ENCODE measurements around the gene SENP7.
"Not testable (repeated sequence)": the region's sequence is repeated elsewhere in the genome, so short reads cannot be mapped to it uniquely, and the experiment has no call there.

Gene SENP7

GRCh38 chr3:101319531-101319930 is 193.5 kb downstream of the SENP7 start:
- H3K36me3 ChIP-seq (ENCODE audit: control insufficient read depth, low read depth, low read length): no peaks in the 10 kb centered on the region
- H3K4me3 ChIP-seq (ENCODE audit: low read length): no peak overlapping the region
- H3K27me3 ChIP-seq (ENCODE audit: control insufficient read depth, insufficient read depth, low read length): no peaks in the 10 kb centered on the region
- no peaks in the 10 kb centered on the region for H3K9me3 ChIP-seq (ENCODE audit: control insufficient read depth, low read depth, low read length)
- H3K27ac ChIP-seq (ENCODE audit: low read length): no peak overlapping the region
- H3K4me1 ChIP-seq (ENCODE audit: control insufficient read depth, low read depth, low read length): no peaks in the 10 kb centered on the region
- no peak overlapping the region for H3K9ac ChIP-seq (ENCODE audit: low read length)

GRCh38 chr3:101312545-101312944 is 200.5 kb downstream of the SENP7 start:
- H3K27me3 ChIP-seq (ENCODE audit: control insufficient read depth, insufficient read depth, low read length): no peaks in the 10 kb centered on the region
- peaks cover 6% of the 10 kb centered on the region for H3K9me3 ChIP-seq (ENCODE audit: control insufficient read depth, low read depth, low read length)
- no peaks in the 10 kb centered on the region for H3K4me1 ChIP-seq (ENCODE audit: control insufficient read depth, low read depth, low read length)
- no peak overlapping the region for H3K9ac ChIP-seq (ENCODE audit: low read length)
- no peaks in the 10 kb centered on the region for H3K36me3 ChIP-seq (ENCODE audit: control insufficient read depth, low read depth, low read length)
- no peak overlapping the region for H3K4me3 ChIP-seq (ENCODE audit: low read length)
- no peak overlapping the region for H3K27ac ChIP-seq (ENCODE audit: low read length)

GRCh38 chr3:101311676-101312075 is 201.3 kb downstream of the SENP7 start:
- Histone ChIP-seq H3K4me1 (ENCODE audit: control insufficient read depth, low read depth, low read length) (no peaks in the 10 kb centered on the region), H3K27me3 (ENCODE audit: control insufficient read depth, insufficient read depth, low read length) (no peaks in the 10 kb centered on the region), H3K9ac (ENCODE audit: low read length) (no peak overlapping the region), H3K9me3 (ENCODE audit: control insufficient read depth, low read depth, low read length) (peaks cover 6% of the 10 kb centered on the region), H3K4me3 (ENCODE audit: low read length) (no peak overlapping the region), H3K27ac (ENCODE audit: low read length) (no peak overlapping the region), H3K36me3 (ENCODE audit: control insufficient read depth, low read depth, low read length) (no peaks in the 10 kb centered on the region)

DNA sequence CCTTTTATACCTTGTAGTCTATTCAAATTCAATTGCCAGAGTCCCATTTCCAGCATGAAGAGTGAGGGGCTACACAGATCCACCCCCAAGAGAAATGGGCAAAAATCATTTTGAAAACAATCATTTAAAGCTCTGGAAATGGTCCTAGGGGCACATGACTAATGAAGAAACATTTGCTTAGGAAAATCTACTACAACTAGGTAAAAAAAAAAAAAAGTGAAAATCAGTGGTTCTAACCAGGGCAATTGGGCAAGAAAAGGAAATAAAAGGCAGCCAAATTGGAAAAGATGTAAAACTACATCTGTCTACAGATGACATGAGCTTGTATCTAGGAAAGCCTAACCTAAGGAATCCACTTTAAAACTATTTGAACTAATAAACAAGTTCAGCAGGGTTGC is 202.0 kb downstream of the SENP7 start:
- peaks cover 6% of the 10 kb centered on the region for H3K9me3 ChIP-seq (ENCODE audit: control insufficient read depth, low read depth, low read length)
- H3K4me1 ChIP-seq (ENCODE audit: control insufficient read depth, low read depth, low read length): no peaks in the 10 kb centered on the region
- H3K36me3 ChIP-seq (ENCODE audit: control insufficient read depth, low read depth, low read length): no peaks in the 10 kb centered on the region
- H3K27me3 ChIP-seq (ENCODE audit: control insufficient read depth, insufficient read depth, low read length): no peaks in the 10 kb centered on the region
- H3K27ac ChIP-seq (ENCODE audit: low read length): no peak overlapping the region
- H3K9ac ChIP-seq (ENCODE audit: low read length): no peak overlapping the region
- H3K4me3 ChIP-seq (ENCODE audit: low read length): no peak overlapping the region

DNA sequence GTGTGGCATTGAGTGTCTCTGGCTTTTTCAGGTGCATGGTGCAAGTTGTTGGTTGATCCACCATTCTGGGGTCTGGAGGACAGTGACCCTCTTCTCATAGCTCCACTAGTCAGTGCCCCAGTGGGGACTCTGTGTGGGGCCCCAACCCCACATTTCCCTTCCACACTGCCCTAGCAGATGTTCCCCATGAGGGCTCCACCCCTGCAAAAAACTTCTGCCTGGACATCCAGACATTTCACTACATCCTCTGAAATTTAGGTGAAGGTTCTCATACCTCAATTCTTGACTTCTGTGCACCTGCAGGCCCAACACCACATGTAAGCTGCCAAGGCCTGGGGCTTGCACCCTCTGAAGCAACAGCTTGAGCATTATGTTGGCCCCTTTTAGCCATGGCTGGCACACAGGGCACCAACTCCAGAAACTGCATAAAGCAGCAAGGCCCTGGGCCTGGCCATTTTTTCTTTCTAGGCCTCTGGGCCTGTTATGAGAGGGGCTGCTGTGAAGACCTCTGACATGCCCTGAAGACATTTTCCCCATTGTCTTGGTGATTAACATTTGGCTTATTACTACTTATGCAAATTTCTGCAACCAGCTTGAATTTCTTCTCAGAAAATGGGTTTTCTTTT is 204.8 kb downstream of the SENP7 start:
- H3K9me3 ChIP-seq (ENCODE audit: control insufficient read depth, low read depth, low read length); H3K27me3 ChIP-seq (ENCODE audit: control insufficient read depth, insufficient read depth, low read length); H3K36me3 ChIP-seq (ENCODE audit: control insufficient read depth, low read depth, low read length); H3K4me3 ChIP-seq (ENCODE audit: low read length); H3K4me1 ChIP-seq (ENCODE audit: control insufficient read depth, low read depth, low read length); H3K9ac ChIP-seq (ENCODE audit: low read length); H3K27ac ChIP-seq (ENCODE audit: low read length): not testable (repeated sequence)

- Histone ChIP-seq H3K4me1 (ENCODE audit: control insufficient read depth, low read depth, low read length) (no peaks in the 10 kb centered on the region), H3K9ac (ENCODE audit: low read length) (no peak overlapping the region), H3K9me3 (ENCODE audit: control insufficient read depth, low read depth, low read length) (no peaks in the 10 kb centered on the region), H3K27ac (ENCODE audit: low read length) (no peak overlapping the region), H3K4me3 (ENCODE audit: low read length) (no peak overlapping the region), H3K36me3 (ENCODE audit: control insufficient read depth, low read depth, low read length) (no peaks in the 10 kb centered on the region), H3K27me3 (ENCODE audit: control insufficient read depth, insufficient read depth, low read length) (no peaks in the 10 kb centered on the region)
Measured at GRCh38 chr3:101303836-101304235, 209.2 kb downstream of the SENP7 start.

GRCh38 chr3:101303089-101303731 is 209.8 kb downstream of the SENP7 start:
- H3K27me3 ChIP-seq (ENCODE audit: control insufficient read depth, insufficient read depth, low read length): no peaks in the 10 kb centered on the region
- H3K9ac ChIP-seq (ENCODE audit: low read length): no peak overlapping the region
- no peak overlapping the region for H3K4me3 ChIP-seq (ENCODE audit: low read length)
- no peak overlapping the region for H3K27ac ChIP-seq (ENCODE audit: low read length)
- H3K9me3 ChIP-seq (ENCODE audit: control insufficient read depth, low read depth, low read length): no peaks in the 10 kb centered on the region
- H3K4me1 ChIP-seq (ENCODE audit: control insufficient read depth, low read depth, low read length): no peaks in the 10 kb centered on the region
- H3K36me3 ChIP-seq (ENCODE audit: control insufficient read depth, low read depth, low read length): no peaks in the 10 kb centered on the region

DNA sequence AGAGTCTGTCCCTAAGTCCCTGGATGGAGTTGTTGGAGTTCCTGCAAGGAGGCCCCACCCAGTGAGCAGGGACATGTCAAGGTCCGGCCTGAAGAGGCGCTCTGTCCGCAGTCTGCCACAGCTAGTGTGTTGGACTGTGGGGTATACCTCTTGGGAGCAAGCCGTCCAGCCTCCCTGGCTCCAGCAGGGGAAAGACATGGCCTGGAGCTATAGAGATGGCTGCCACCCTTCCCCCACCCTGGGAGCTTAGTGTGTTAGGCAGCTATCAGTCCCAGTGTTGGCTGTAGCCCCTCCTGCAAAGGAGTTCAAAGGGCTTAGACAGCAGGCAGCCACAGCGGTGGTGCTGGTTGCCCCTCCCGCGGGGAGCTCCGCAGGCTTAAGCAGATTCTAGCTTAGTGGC is 212.9 kb downstream of the SENP7 start:
- H3K27me3 ChIP-seq (ENCODE audit: control insufficient read depth, insufficient read depth, low read length): no peaks in the 10 kb centered on the region
- H3K27ac ChIP-seq (ENCODE audit: low read length): no peak overlapping the region
- no peaks in the 10 kb centered on the region for H3K36me3 ChIP-seq (ENCODE audit: control insufficient read depth, low read depth, low read length)
- no peak overlapping the region for H3K9ac ChIP-seq (ENCODE audit: low read length)
- H3K4me1 ChIP-seq (ENCODE audit: control insufficient read depth, low read depth, low read length): no peaks in the 10 kb centered on the region
- H3K4me3 ChIP-seq (ENCODE audit: low read length): no peak overlapping the region
- no peaks in the 10 kb centered on the region for H3K9me3 ChIP-seq (ENCODE audit: control insufficient read depth, low read depth, low read length)

GRCh38 chr3:101292027-101292426 is 221.0 kb downstream of the SENP7 start:
- no peak overlapping the region for H3K9ac ChIP-seq (ENCODE audit: low read length)
- H3K27me3 ChIP-seq (ENCODE audit: control insufficient read depth, insufficient read depth, low read length): no peaks in the 10 kb centered on the region
- H3K9me3 ChIP-seq (ENCODE audit: control insufficient read depth, low read depth, low read length): no peaks in the 10 kb centered on the region
- H3K27ac ChIP-seq (ENCODE audit: low read length): no peak overlapping the region
- no peak overlapping the region for H3K4me3 ChIP-seq (ENCODE audit: low read length)
- H3K4me1 ChIP-seq (ENCODE audit: control insufficient read depth, low read depth, low read length): no peaks in the 10 kb centered on the region
- no peaks in the 10 kb centered on the region for H3K36me3 ChIP-seq (ENCODE audit: control insufficient read depth, low read depth, low read length)

GRCh38 chr3:101288294-101288693 is 224.7 kb downstream of the SENP7 start:
- Histone ChIP-seq H3K36me3 (ENCODE audit: control insufficient read depth, low read depth, low read length) (no peaks in the 10 kb centered on the region), H3K9ac (ENCODE audit: low read length) (no peak overlapping the region), H3K9me3 (ENCODE audit: control insufficient read depth, low read depth, low read length) (no peaks in the 10 kb centered on the region), H3K4me3 (ENCODE audit: low read length) (no peak overlapping the region), H3K4me1 (ENCODE audit: control insufficient read depth, low read depth, low read length) (no peaks in the 10 kb centered on the region), H3K27ac (ENCODE audit: low read length) (no peak overlapping the region), H3K27me3 (ENCODE audit: control insufficient read depth, insufficient read depth, low read length) (no peaks in the 10 kb centered on the region)

- no peak overlapping the region for H3K27ac ChIP-seq (ENCODE audit: low read length)
- no peak overlapping the region for H3K9ac ChIP-seq (ENCODE audit: low read length)
- no peaks in the 10 kb centered on the region for H3K4me1 ChIP-seq (ENCODE audit: control insufficient read depth, low read depth, low read length)
- no peaks in the 10 kb centered on the region for H3K27me3 ChIP-seq (ENCODE audit: control insufficient read depth, insufficient read depth, low read length)
- no peak overlapping the region for H3K4me3 ChIP-seq (ENCODE audit: low read length)
- H3K9me3 ChIP-seq (ENCODE audit: control insufficient read depth, low read depth, low read length): no peaks in the 10 kb centered on the region
- H3K36me3 ChIP-seq (ENCODE audit: control insufficient read depth, low read depth, low read length): no peaks in the 10 kb centered on the region
Measured at GRCh38 chr3:101284757-101285156, 228.3 kb downstream of the SENP7 start.

DNA sequence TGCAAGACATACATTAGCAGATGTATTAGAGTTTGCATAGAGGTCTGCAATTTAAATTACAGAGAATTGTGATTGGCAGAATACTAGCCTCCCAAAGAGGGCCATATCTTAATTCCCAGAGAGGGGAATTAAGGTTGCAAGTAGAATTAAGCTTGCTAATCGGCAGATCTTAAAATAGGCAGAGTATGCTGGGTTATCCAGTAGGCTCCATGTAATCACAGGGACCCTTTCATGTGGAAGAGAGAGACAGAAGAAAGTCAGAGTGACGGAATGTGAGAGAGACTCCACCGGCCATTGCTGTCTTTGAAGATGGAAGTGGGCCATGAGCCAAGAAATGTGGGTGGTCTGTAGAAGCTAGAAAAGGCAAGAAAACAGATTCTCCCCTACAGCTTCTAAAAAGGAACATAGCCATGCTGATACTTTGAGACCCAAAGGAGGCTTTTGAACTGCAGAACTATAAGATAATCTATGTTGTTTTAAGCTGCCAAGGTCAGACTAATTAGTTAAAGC is 231.4 kb downstream of the SENP7 start:
- no peaks in the 10 kb centered on the region for H3K4me1 ChIP-seq (ENCODE audit: control insufficient read depth, low read depth, low read length)
- no peaks in the 10 kb centered on the region for H3K27me3 ChIP-seq (ENCODE audit: control insufficient read depth, insufficient read depth, low read length)
- no peak overlapping the region for H3K9ac ChIP-seq (ENCODE audit: low read length)
- H3K27ac ChIP-seq (ENCODE audit: low read length): no peak overlapping the region
- H3K36me3 ChIP-seq (ENCODE audit: control insufficient read depth, low read depth, low read length): no peaks in the 10 kb centered on the region
- H3K4me3 ChIP-seq (ENCODE audit: low read length): no peak overlapping the region
- H3K9me3 ChIP-seq (ENCODE audit: control insufficient read depth, low read depth, low read length): no peaks in the 10 kb centered on the region
